ENCODE results near the gene NDN.
"Not testable (repeated sequence)": the region's sequence is repeated elsewhere in the genome, so short reads cannot be mapped to it uniquely, and the experiment has no call there.

The NDN gene

GRCh38 chr15:23687143-23687470 is at the start of gene NDN:
Gene NDN (minus strand): TSS chr15:23687305. CDS start chr15:23687217, 88 bp downstream.
- in situ Hi-C loops (cut with MboI; ENCODE audit: low sequenced_read_pairs), result no loop called here
- no peak within 1 kb of the TSS for H3K4me3 ChIP-seq
- DNase-seq (ENCODE audit: low spot score in 2 of 2), result no peak

GRCh38 chr15:23736033-23736673 is 49.0 kb upstream of the NDN start:
- Histone ChIP-seq H3K4me1 (no peaks in the 10 kb centered on the region), H3K27me3 (ENCODE audit: low read depth) (no peaks in the 10 kb centered on the region), H3K36me3 (replicated peaks) (no peaks in the 10 kb centered on the region), H3K4me3 (no peak overlapping the region), H3K9me3 (peaks cover 3% of the 10 kb centered on the region; the same call in 1 of the 2 replicates)
- no peak for DNase-seq (ENCODE audit: low spot score in 2 of 2)
- in situ Hi-C loops (cut with MboI; ENCODE audit: low sequenced_read_pairs), result no loop called here

More at GRCh38 chr15:23687143-23687470, at the start of gene NDN:
- Histone ChIP-seq H3K9me3 (peaks cover 3% of the 10 kb centered on the region; the same call in 1 of the 2 replicates), H3K4me1 (no peaks in the 10 kb centered on the region), H3K36me3 (replicated peaks) (no peaks in the 10 kb centered on the region), H3K27me3 (ENCODE audit: low read depth) (no peaks in the 10 kb centered on the region)

GRCh38 chr15:23734862-23735261 is 47.8 kb upstream of the NDN start:
- H3K36me3 ChIP-seq (replicated peaks), result no peaks in the 10 kb centered on the region
- no peak for DNase-seq (ENCODE audit: low spot score in 2 of 2)
- in situ Hi-C loops (cut with MboI; ENCODE audit: low sequenced_read_pairs), result no loop called here
- no peak overlapping the region for H3K4me3 ChIP-seq
- no peaks in the 10 kb centered on the region for H3K27me3 ChIP-seq (ENCODE audit: low read depth)
- no peaks in the 10 kb centered on the region for H3K4me1 ChIP-seq
- peaks cover 3% of the 10 kb centered on the region; the same call in 1 of the 2 replicates for H3K9me3 ChIP-seq

- H3K4me1 ChIP-seq; H3K9me3 ChIP-seq; H3K36me3 ChIP-seq (replicated peaks); DNase-seq (ENCODE audit: low spot score in 2 of 2); H3K27me3 ChIP-seq (ENCODE audit: low read depth); H3K4me3 ChIP-seq; in situ Hi-C loops (cut with MboI; ENCODE audit: low sequenced_read_pairs): not testable (repeated sequence)
Measured at GRCh38 chr15:23713874-23714656, 27.0 kb upstream of the NDN start.

GRCh38 chr15:23708332-23708731 is 21.2 kb upstream of the NDN start:
- H3K9me3 ChIP-seq, result no peaks in the 10 kb centered on the region
- H3K27me3 ChIP-seq (ENCODE audit: low read depth), result no peaks in the 10 kb centered on the region
- H3K4me3 ChIP-seq, result no peak overlapping the region
- H3K36me3 ChIP-seq (replicated peaks), result no peaks in the 10 kb centered on the region
- H3K4me1 ChIP-seq, result no peaks in the 10 kb centered on the region
- no peak for DNase-seq (ENCODE audit: low spot score in 2 of 2)
- in situ Hi-C loops (cut with MboI; ENCODE audit: low sequenced_read_pairs), result no loop called here

GRCh38 chr15:23695282-23695681 is 8.2 kb upstream of the NDN start:
- no peaks in the 10 kb centered on the region for H3K9me3 ChIP-seq
- H3K4me1 ChIP-seq, result no peaks in the 10 kb centered on the region
- DNase-seq (ENCODE audit: low spot score in 2 of 2), result no peak
- no peak overlapping the region for H3K4me3 ChIP-seq
- no peaks in the 10 kb centered on the region for H3K36me3 ChIP-seq (replicated peaks)
- no peaks in the 10 kb centered on the region for H3K27me3 ChIP-seq (ENCODE audit: low read depth)
- in situ Hi-C loops (cut with MboI; ENCODE audit: low sequenced_read_pairs), result no loop called here

- H3K4me1 ChIP-seq, result no peaks in the 10 kb centered on the region
- no peaks in the 10 kb centered on the region for H3K27me3 ChIP-seq (ENCODE audit: low read depth)
- no peak overlapping the region for H3K4me3 ChIP-seq
- in situ Hi-C loops (cut with MboI; ENCODE audit: low sequenced_read_pairs), result no loop called here
- no peaks in the 10 kb centered on the region for H3K9me3 ChIP-seq
- H3K36me3 ChIP-seq (replicated peaks), result no peaks in the 10 kb centered on the region
- DNase-seq (ENCODE audit: low spot score in 2 of 2), result no peak
Measured at GRCh38 chr15:23694592-23694991, 7.5 kb upstream of the NDN start.

GRCh38 chr15:23690450-23690852 is 3.3 kb upstream of the NDN start:
- no peak for DNase-seq (ENCODE audit: low spot score in 2 of 2)
- Histone ChIP-seq H3K4me1 (no peaks in the 10 kb centered on the region), H3K27me3 (ENCODE audit: low read depth) (no peaks in the 10 kb centered on the region), H3K9me3 (peaks cover 3% of the 10 kb centered on the region; the same call in 1 of the 2 replicates), H3K4me3 (no peak overlapping the region), H3K36me3 (replicated peaks) (no peaks in the 10 kb centered on the region)
- in situ Hi-C loops (cut with MboI; ENCODE audit: low sequenced_read_pairs), result no loop called here

- H3K9me3 ChIP-seq, result peaks cover 3% of the 10 kb centered on the region; the same call in 1 of the 2 replicates
- in situ Hi-C loops (cut with MboI; ENCODE audit: low sequenced_read_pairs), result no loop called here
Measured at GRCh38 chr15:23690015-23690414, 2.9 kb upstream of the NDN start.

GRCh38 chr15:23686466-23687142 is 501 bp downstream of the NDN start:
- no peaks in the 10 kb centered on the region for H3K36me3 ChIP-seq (replicated peaks)
- DNase-seq (ENCODE audit: low spot score in 2 of 2), result no peak
- no peak overlapping the region for H3K4me3 ChIP-seq
- in situ Hi-C loops (cut with MboI; ENCODE audit: low sequenced_read_pairs), result no loop called here
- no peaks in the 10 kb centered on the region for H3K4me1 ChIP-seq
- H3K9me3 ChIP-seq, result peaks cover 3% of the 10 kb centered on the region; the same call in 1 of the 2 replicates
- H3K27me3 ChIP-seq (ENCODE audit: low read depth), result no peaks in the 10 kb centered on the region

More at GRCh38 chr15:23690015-23690414, 2.9 kb upstream of the NDN start:
- Histone ChIP-seq H3K4me3 (no peak overlapping the region), H3K36me3 (replicated peaks) (no peaks in the 10 kb centered on the region), H3K4me1 (no peaks in the 10 kb centered on the region), H3K27me3 (ENCODE audit: low read depth) (no peaks in the 10 kb centered on the region)
- DNase-seq (ENCODE audit: low spot score in 2 of 2), result no peak

- no peaks in the 10 kb centered on the region for H3K9me3 ChIP-seq
Measured at GRCh38 chr15:23671481-23671880, 15.6 kb downstream of the NDN start.

GRCh38 chr15:23670970-23671369 is 16.1 kb downstream of the NDN start:
- no peaks in the 10 kb centered on the region for H3K36me3 ChIP-seq (replicated peaks)
- in situ Hi-C loops (cut with MboI; ENCODE audit: low sequenced_read_pairs), result no loop called here
- no peak for DNase-seq (ENCODE audit: low spot score in 2 of 2)
- no peaks in the 10 kb centered on the region for H3K9me3 ChIP-seq
- no peaks in the 10 kb centered on the region for H3K27me3 ChIP-seq (ENCODE audit: low read depth)
- H3K4me1 ChIP-seq, result no peaks in the 10 kb centered on the region
- no peak overlapping the region for H3K4me3 ChIP-seq

More at GRCh38 chr15:23671481-23671880, 15.6 kb downstream of the NDN start:
- Histone ChIP-seq H3K4me1 (no peaks in the 10 kb centered on the region), H3K4me3 (no peak overlapping the region), H3K36me3 (replicated peaks) (no peaks in the 10 kb centered on the region), H3K27me3 (ENCODE audit: low read depth) (no peaks in the 10 kb centered on the region)
- in situ Hi-C loops (cut with MboI; ENCODE audit: low sequenced_read_pairs), result no loop called here
- no peak for DNase-seq (ENCODE audit: low spot score in 2 of 2)

GRCh38 chr15:23663232-23663631 is 23.9 kb downstream of the NDN start:
- Histone ChIP-seq H3K27me3 (ENCODE audit: low read depth) (no peaks in the 10 kb centered on the region; the same call in 1 of the 2 replicates), H3K9me3 (peaks cover 4% of the 10 kb centered on the region; the same call in 1 of the 2 replicates), H3K4me1 (no peaks in the 10 kb centered on the region), H3K36me3 (replicated peaks) (no peaks in the 10 kb centered on the region), H3K4me3 (no peak overlapping the region)
- DNase-seq (ENCODE audit: low spot score in 2 of 2), result no peak
- in situ Hi-C loops (cut with MboI; ENCODE audit: low sequenced_read_pairs), result no loop called here

All from HAP-1 (cell line).